Parathyroid adenoma (tissue), 2 donors: ENCODE results near the gene NCOA1.

Experiments
- H2AFZ ChIP-seq: fragments of 300-600 bp; sonication (generic); one replicate; pipeline ENCODE4 v1.7.0; 2017; ENCODE audit warnings: antibody characterized with exemption, mild to moderate bottlenecking
- H3K27ac ChIP-seq: fragments of 300-600 bp; sonication (generic); one replicate; pipeline ENCODE4 v1.7.0; 2017
- H3K27me3 ChIP-seq: fragments of 300-600 bp; sonication (generic); one replicate; pipeline ENCODE4 v1.7.0; 2017; ENCODE audit warnings: low read length; ENCODE audit not compliant: control insufficient read depth, insufficient read depth
- H3K36me3 ChIP-seq: fragments of 300-600 bp; sonication (generic); one replicate; pipeline ENCODE4 v1.7.0; 2017; ENCODE audit warnings: low read length; ENCODE audit not compliant: control insufficient read depth, insufficient read depth
- H3K4me1 ChIP-seq: fragments of 300-600 bp; sonication (generic); one replicate; pipeline ENCODE4 v1.7.0; 2017; ENCODE audit warnings: control low read depth
- H3K4me2 ChIP-seq: fragments of 300-600 bp; sonication (generic); one replicate; pipeline ENCODE4 v1.7.0; 2017; ENCODE audit warnings: low read length
- H3K4me3 ChIP-seq: fragments of 300-600 bp; sonication (generic); one replicate; pipeline ENCODE4 v1.7.0; 2017; ENCODE audit warnings: low read depth, low read length
- H3K79me2 ChIP-seq: fragments of 300-600 bp; sonication (generic); one replicate; pipeline ENCODE4 v1.7.0; 2017; ENCODE audit warnings: control low read depth
- H3K9ac ChIP-seq: fragments of 300-600 bp; sonication (generic); one replicate; pipeline ENCODE4 v1.7.0; 2017; ENCODE audit warnings: mild to moderate bottlenecking
- H3K9me3 ChIP-seq: fragments of 300-600 bp; sonication (generic); one replicate; pipeline ENCODE4 v1.7.0; 2017; ENCODE audit warnings: low read length; ENCODE audit not compliant: control insufficient read depth
- TF ChIP-seq, protein P1 (sequence below): fragments of 300-600 bp; sonication (generic); IDR thresholded peaks from one replicate; pipeline ENCODE4 v1.7.0; 2017; ENCODE audit warnings: antibody characterized with exemption, mild to moderate bottlenecking
- donor health status: primary hyperparathyroidism.

NCOA1 gene

DNA sequence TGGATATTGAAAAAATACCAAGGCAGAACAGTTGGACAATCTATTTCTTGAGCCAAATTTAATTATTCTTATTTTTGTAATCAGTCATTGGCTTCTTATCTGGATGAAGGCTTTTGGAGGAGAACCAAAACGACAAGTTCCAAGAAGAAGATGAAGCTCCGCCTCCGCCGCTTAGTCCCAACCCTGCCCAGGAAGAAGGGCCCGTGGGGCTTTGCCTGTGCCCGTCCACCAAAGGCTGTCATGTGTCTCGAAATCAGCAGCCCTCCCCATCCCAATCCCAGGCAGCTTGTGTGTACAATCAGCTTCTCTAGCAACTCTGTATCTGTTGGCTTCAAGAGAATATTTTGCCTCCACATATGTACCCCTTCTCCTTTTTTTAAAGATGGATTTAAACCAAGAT is 277.5 kb downstream of the NCOA1 start:
- TF ChIP-seq, protein P1, sequence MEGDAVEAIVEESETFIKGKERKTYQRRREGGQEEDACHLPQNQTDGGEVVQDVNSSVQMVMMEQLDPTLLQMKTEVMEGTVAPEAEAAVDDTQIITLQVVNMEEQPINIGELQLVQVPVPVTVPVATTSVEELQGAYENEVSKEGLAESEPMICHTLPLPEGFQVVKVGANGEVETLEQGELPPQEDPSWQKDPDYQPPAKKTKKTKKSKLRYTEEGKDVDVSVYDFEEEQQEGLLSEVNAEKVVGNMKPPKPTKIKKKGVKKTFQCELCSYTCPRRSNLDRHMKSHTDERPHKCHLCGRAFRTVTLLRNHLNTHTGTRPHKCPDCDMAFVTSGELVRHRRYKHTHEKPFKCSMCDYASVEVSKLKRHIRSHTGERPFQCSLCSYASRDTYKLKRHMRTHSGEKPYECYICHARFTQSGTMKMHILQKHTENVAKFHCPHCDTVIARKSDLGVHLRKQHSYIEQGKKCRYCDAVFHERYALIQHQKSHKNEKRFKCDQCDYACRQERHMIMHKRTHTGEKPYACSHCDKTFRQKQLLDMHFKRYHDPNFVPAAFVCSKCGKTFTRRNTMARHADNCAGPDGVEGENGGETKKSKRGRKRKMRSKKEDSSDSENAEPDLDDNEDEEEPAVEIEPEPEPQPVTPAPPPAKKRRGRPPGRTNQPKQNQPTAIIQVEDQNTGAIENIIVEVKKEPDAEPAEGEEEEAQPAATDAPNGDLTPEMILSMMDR = no peak
- Histone ChIP-seq H3K27ac (no peak overlapping the region), H3K36me3 (no peaks in the 10 kb centered on the region), H3K79me2 (no peaks in the 10 kb centered on the region), H3K4me2 (no peak overlapping the region), H3K9ac (no peak overlapping the region), H3K4me3 (no peak overlapping the region), H3K9me3 (no peaks in the 10 kb centered on the region), H2AFZ (no peak overlapping the region), H3K27me3 (no peaks in the 10 kb centered on the region), H3K4me1 (no peaks in the 10 kb centered on the region)

DNA sequence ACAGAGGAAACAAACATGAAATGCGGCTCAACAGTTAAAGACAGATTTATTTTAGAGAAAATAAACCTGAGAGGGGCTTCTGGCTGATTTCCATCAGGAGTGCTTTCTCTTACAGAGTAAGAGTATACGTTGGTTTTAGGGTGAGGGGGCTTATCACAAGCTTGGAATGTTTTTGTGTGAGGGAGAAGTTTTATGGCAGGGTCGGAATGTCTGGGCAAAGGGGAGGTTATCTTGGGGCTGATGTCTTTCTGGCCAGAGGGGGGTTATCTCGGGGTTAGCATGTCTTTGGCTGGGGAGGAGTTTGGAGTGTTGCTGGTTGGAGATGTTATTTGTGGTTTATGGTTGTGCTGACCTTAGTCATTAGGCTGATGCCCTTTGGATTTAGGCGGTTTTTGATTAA is 280.0 kb downstream of the NCOA1 start:
- Histone ChIP-seq H3K79me2 (no peaks in the 10 kb centered on the region), H2AFZ (no peak overlapping the region), H3K9ac (no peak overlapping the region), H3K36me3 (no peaks in the 10 kb centered on the region), H3K4me3 (no peak overlapping the region), H3K9me3 (no peaks in the 10 kb centered on the region), H3K27ac (no peak overlapping the region), H3K4me2 (no peak overlapping the region), H3K27me3 (no peaks in the 10 kb centered on the region), H3K4me1 (no peaks in the 10 kb centered on the region)
- TF ChIP-seq, protein P1 = no peak

DNA sequence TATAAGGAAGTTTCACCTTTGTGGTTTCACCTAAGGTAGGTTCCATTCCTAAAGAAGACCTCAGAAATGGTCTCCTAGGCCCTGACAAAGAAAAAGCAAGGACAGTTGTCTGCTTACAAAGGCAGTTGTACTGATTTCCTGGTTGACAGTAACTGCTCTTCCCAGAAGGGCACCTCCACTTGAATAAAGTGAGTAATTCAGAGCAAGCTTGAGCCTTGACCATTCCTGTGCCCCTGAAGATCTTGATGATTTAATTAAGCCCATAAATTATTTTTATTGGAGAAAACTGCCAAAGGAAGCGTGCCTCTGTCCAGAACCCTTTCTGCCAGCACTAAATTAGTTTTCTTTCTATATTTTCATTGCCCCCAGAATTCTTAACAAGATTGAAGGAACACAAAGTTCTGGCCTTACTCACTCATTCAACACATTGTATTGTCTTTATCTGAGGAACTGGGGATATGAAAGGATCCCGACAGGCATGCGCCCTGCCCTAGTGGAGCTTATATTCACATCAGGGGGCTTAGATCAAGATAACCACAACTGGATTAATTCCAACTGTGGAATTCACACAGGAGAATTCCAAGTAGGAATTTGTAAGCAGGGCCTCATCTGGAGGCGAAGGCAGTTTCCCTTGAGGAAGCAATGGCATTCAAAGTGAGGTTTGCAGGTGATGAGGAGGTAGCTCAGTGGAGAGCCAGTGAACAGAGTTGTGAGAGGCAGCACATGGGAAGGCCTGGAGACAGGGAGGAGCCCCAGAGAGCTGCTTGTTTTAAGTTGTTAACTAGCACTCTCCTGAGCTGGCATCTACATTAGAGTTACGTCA is 280.9 kb downstream of the NCOA1 start:
- Histone ChIP-seq H3K4me1 (no peaks in the 10 kb centered on the region), H3K27ac (no peak overlapping the region), H3K27me3 (no peaks in the 10 kb centered on the region), H2AFZ (no peak overlapping the region), H3K4me2 (no peak overlapping the region), H3K36me3 (no peaks in the 10 kb centered on the region), H3K9ac (no peak overlapping the region), H3K9me3 (no peaks in the 10 kb centered on the region), H3K4me3 (no peak overlapping the region), H3K79me2 (no peaks in the 10 kb centered on the region)
- TF ChIP-seq, protein P1 = no peak

DNA sequence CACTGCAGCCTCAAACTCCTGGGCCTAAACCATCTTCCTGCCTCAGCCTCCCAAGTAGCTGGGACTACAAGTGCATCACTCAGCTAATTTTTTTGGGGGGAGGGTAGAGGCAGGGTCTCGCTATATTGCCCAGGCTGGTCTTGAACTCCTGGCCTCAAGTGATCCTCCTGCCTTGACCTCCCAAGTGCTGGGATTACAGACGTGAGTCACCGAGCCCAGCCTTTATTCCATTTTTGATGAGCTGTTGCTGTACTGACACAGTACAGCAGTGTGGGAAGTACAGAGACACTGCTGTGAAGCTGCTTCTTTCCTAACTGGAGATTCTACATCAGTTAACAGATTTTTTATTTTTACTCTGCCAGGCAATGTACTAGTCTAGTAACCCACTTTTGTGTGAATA is 283.3 kb downstream of the NCOA1 start:
- Histone ChIP-seq H3K4me1 (no peaks in the 10 kb centered on the region), H3K27me3 (no peaks in the 10 kb centered on the region), H3K27ac (no peak overlapping the region), H3K36me3 (no peaks in the 10 kb centered on the region), H3K79me2 (no peaks in the 10 kb centered on the region), H2AFZ (no peak overlapping the region), H3K9me3 (no peaks in the 10 kb centered on the region), H3K4me3 (no peak overlapping the region), H3K9ac (no peak overlapping the region), H3K4me2 (no peak overlapping the region)
- TF ChIP-seq, protein P1 = no peak

DNA sequence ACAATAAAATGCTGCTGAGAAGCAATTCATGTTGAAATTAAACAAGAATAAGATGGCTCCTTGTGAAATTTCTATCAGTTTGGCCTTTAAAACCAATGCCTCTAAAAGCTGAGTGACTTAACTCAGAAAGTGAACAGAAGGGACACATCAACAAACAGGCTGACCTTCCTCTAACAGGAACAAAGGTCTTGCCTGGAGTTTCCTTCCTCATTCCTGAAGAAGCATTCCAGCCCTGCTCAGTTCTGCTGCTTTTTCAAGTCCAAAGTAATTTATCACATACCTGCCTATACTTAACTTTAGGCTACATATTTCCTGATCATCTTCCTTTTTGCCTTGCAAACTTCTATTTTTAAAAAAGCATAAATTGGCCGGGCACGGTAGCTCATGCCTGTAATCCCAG is 288.1 kb downstream of the NCOA1 start:
- no peak overlapping the region for H3K4me3 ChIP-seq
- H3K9me3 ChIP-seq = no peaks in the 10 kb centered on the region
- TF ChIP-seq, protein P1 = no peak
- H3K9ac ChIP-seq = no peak overlapping the region
- no peaks in the 10 kb centered on the region for H3K36me3 ChIP-seq
- no peak overlapping the region for H3K4me2 ChIP-seq
- no peaks in the 10 kb centered on the region for H3K4me1 ChIP-seq
- H3K27ac ChIP-seq = no peak overlapping the region
- no peaks in the 10 kb centered on the region for H3K79me2 ChIP-seq
- no peaks in the 10 kb centered on the region for H3K27me3 ChIP-seq
- no peak overlapping the region for H2AFZ ChIP-seq
